ENCODE measurements around the gene CLASP1.

DNA sequence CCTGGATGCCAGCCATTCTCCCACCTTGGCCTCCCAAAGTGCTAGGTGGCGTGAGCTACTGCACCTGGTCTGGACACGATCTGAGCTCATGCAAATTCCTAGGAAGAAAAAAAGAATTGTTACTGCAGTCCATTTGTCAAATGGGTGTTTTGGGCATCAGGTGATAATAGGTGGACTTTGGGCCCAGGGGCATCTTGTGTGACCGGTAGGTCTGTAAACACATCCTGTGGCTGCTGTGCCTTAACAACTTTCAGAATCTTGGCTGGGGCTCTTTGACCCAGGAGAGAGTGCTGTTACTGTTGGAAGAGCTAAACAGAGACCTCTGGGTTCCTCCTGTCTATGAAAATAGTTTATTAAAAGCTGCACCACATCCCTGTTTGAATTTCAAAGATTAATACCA is 329.3 kb downstream of the CLASP1 start:
- TF ChIP-seq, protein P1, sequence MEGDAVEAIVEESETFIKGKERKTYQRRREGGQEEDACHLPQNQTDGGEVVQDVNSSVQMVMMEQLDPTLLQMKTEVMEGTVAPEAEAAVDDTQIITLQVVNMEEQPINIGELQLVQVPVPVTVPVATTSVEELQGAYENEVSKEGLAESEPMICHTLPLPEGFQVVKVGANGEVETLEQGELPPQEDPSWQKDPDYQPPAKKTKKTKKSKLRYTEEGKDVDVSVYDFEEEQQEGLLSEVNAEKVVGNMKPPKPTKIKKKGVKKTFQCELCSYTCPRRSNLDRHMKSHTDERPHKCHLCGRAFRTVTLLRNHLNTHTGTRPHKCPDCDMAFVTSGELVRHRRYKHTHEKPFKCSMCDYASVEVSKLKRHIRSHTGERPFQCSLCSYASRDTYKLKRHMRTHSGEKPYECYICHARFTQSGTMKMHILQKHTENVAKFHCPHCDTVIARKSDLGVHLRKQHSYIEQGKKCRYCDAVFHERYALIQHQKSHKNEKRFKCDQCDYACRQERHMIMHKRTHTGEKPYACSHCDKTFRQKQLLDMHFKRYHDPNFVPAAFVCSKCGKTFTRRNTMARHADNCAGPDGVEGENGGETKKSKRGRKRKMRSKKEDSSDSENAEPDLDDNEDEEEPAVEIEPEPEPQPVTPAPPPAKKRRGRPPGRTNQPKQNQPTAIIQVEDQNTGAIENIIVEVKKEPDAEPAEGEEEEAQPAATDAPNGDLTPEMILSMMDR (IDR thresholded peaks at IDR 0.05): no peak
- TF ChIP-seq EP300 (IDR thresholded peaks at IDR 0.05; ENCODE audit: low read depth): no peak
